Upper lobe of left lung (tissue), 4 donors: ENCODE results near the gene CNTLN.

Experiments used
- EP300 ChIP-seq, 4 donors: sonication (generic); formaldehyde crosslinking; IDR thresholded peaks; one replicate each; pipeline ENCODE4 v1.5.1; 2017; ENCODE audit warnings: antibody characterized with exemption in 4 of 4, control low read depth in 2 of 4
- TF ChIP-seq, protein P1 (sequence below), 6 experiments: fragments of 450-650 bp in 4 of 6; fragments of 200-600 bp in 2 of 6; sonication (generic) in 2 of 6; IDR thresholded peaks; one replicate each; pipeline ENCODE4 v1.5.1; 2016 to 2019; ENCODE audit warnings: antibody characterized with exemption in 6 of 6

DNA sequence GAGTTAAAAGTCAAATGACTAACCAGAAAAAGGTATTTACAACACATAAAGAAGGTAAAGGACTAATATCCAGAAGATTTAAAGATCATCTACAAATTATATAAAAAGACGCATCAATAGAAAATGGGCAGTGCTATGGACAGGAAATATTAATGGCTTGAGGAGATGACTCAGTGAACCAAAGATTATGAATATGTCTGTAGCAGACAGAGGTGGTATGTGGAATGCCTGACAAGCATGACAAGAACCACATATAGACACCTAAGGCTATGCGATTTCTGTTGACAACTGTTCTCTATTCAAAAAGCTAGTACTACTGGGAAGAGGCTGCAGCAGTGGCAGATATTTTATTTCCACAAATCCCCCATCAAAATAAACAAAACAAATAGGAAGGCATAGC is 267.0 kb downstream of the CNTLN start:
- no peak for TF ChIP-seq EP300 (IDR thresholded peaks at IDR 0.05)
- TF ChIP-seq, protein P1, sequence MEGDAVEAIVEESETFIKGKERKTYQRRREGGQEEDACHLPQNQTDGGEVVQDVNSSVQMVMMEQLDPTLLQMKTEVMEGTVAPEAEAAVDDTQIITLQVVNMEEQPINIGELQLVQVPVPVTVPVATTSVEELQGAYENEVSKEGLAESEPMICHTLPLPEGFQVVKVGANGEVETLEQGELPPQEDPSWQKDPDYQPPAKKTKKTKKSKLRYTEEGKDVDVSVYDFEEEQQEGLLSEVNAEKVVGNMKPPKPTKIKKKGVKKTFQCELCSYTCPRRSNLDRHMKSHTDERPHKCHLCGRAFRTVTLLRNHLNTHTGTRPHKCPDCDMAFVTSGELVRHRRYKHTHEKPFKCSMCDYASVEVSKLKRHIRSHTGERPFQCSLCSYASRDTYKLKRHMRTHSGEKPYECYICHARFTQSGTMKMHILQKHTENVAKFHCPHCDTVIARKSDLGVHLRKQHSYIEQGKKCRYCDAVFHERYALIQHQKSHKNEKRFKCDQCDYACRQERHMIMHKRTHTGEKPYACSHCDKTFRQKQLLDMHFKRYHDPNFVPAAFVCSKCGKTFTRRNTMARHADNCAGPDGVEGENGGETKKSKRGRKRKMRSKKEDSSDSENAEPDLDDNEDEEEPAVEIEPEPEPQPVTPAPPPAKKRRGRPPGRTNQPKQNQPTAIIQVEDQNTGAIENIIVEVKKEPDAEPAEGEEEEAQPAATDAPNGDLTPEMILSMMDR (IDR thresholded peaks at IDR 0.05): no peak
